NB4 (cell line): ENCODE data around the gene C22orf23.
"Not testable (repeated sequence)": the region's sequence is repeated elsewhere in the genome, so short reads cannot be mapped to it uniquely, and the experiment has no call there.

Experiments
- CTCF ChIP-seq: IDR thresholded peaks from one replicate; pipeline ENCODE4 v1.5.1; 2012; ENCODE audit warnings: low read depth, low read length
- MYC ChIP-seq: IDR thresholded peaks from 2 replicates; pipeline ENCODE4 v1.6.1; 2011; ENCODE audit warnings: low read depth, low read length
- POLR2A ChIP-seq: IDR thresholded peaks from 2 replicates; pipeline ENCODE4 v1.6.1; 2011; ENCODE audit warnings: mild to moderate bottlenecking; ENCODE audit not compliant: insufficient read length; ENCODE audit errors: extremely low read depth
- TF ChIP-seq, protein P1 (sequence below): IDR thresholded peaks from 2 replicates; pipeline ENCODE4 v1.6.1; 2011; ENCODE audit warnings: low read depth, low read length

DNA sequence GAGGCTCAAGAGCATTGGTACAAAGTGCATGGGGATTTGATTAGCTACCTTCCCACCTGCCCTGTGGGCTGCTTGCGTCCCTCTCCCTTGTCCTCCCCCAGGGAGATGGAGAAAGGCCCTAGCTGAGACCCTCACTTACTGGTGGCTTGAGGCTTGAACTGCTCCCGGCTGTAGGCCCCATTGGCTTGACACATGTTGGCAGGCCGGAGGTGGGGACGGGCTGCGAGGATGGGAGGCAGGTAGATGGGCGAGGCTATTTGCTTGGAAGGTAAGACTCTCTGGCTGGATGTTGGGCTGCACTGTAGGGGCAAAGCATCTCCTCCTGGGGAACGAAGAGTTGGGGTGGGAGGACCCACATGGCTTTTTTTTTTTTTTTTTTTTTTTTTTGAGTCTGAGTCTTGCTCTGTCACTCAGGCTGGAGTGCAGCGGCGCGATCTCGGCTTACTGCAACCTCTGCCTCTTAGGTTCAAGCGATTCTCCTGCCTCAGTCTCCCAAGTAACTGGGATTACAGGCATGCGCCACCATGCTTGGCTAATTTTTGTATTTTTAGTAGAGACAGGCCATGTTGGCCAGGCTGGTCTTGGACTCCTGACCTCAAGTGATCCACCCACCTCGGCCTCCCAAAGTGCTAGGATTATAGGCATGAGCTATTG lies 6.1 kb downstream of the C22orf23 start:
- not testable (repeated sequence) for TF ChIP-seq CTCF, POLR2A, MYC
- TF ChIP-seq, protein P1, sequence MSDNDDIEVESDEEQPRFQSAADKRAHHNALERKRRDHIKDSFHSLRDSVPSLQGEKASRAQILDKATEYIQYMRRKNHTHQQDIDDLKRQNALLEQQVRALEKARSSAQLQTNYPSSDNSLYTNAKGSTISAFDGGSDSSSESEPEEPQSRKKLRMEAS = not testable (repeated sequence)
